NB4 (cell line): ENCODE results near the gene SCAI.

Experiments used
- POLR2A ChIP-seq: IDR thresholded peaks from 2 replicates; pipeline ENCODE4 v1.6.1; 2011; ENCODE audit warnings: mild to moderate bottlenecking; ENCODE audit not compliant: insufficient read length; ENCODE audit errors: extremely low read depth
- TF ChIP-seq, protein P1 (sequence below): IDR thresholded peaks from one replicate; pipeline ENCODE4 v1.5.1; 2012; ENCODE audit warnings: low read depth, low read length
- TF ChIP-seq, protein P2 (sequence below): IDR thresholded peaks from 2 replicates; pipeline ENCODE4 v1.6.1; 2011; ENCODE audit warnings: low read depth, low read length

DNA sequence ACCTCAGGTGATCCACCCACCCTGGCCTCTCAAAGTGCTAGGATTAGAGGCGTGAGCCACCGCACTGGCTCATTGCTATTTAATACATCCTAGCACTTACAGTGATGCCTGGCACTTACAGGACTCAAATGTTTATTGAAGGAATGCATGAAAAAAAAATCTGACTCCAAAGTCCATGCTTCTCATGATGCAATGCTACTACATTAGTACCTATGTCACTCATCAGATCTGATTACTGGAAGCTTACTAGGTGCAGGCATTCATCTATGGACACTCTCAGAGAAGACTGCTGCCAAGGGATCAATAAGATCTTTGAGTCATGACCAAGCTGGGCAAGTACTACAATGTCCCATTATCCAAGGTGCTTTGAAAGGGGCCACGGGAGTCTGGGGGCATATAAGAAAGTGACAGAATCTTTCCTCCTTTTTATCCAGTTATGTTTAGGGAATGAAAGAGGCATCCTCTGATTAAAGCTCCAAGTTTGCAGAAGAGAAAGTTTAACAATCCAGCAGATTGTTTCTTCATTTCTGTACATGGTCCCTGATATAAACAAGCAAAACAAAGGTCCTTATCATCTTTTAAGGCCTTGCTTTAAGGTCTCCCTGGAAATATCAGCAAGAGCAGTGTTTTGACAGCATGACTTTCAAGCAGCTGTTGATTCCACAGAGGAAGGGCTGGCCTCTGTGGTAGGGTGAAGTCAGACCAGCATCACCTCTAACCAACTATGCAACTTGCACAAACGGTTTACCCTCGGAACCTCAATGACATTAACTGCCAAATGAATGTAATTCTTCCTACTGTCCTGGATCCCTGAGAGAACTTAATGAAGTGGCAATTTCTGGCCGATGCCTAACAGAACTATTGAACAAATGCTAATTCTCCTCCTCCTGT, 245.5 kb downstream of the SCAI start:
- TF ChIP-seq, protein P1, sequence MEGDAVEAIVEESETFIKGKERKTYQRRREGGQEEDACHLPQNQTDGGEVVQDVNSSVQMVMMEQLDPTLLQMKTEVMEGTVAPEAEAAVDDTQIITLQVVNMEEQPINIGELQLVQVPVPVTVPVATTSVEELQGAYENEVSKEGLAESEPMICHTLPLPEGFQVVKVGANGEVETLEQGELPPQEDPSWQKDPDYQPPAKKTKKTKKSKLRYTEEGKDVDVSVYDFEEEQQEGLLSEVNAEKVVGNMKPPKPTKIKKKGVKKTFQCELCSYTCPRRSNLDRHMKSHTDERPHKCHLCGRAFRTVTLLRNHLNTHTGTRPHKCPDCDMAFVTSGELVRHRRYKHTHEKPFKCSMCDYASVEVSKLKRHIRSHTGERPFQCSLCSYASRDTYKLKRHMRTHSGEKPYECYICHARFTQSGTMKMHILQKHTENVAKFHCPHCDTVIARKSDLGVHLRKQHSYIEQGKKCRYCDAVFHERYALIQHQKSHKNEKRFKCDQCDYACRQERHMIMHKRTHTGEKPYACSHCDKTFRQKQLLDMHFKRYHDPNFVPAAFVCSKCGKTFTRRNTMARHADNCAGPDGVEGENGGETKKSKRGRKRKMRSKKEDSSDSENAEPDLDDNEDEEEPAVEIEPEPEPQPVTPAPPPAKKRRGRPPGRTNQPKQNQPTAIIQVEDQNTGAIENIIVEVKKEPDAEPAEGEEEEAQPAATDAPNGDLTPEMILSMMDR = no peak
- no peak for TF ChIP-seq POLR2A
- TF ChIP-seq, protein P2, sequence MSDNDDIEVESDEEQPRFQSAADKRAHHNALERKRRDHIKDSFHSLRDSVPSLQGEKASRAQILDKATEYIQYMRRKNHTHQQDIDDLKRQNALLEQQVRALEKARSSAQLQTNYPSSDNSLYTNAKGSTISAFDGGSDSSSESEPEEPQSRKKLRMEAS = no peak
